PC-9 (cell line): Measurements from ENCODE around the gene SDCCAG8.

Source experiments
- EZH2 ChIP-seq: fragments of 200-600 bp; sonication (generic); IDR thresholded peaks from 2 replicates; pipeline ENCODE4 v1.8.0; 2017; ENCODE audit warnings: antibody characterized with exemption, low read depth
- TF ChIP-seq, protein P1 (sequence below): fragments of 200-600 bp; sonication (generic); conservative IDR thresholded peaks from 2 replicates; pipeline ENCODE4 v1.6.1; 2017; ENCODE audit warnings: mixed run types, antibody characterized with exemption, mild to moderate bottlenecking, moderate library complexity

GRCh38 chr1:243393096-243393495 is 137.3 kb downstream of the SDCCAG8 start:
- TF ChIP-seq, protein P1, sequence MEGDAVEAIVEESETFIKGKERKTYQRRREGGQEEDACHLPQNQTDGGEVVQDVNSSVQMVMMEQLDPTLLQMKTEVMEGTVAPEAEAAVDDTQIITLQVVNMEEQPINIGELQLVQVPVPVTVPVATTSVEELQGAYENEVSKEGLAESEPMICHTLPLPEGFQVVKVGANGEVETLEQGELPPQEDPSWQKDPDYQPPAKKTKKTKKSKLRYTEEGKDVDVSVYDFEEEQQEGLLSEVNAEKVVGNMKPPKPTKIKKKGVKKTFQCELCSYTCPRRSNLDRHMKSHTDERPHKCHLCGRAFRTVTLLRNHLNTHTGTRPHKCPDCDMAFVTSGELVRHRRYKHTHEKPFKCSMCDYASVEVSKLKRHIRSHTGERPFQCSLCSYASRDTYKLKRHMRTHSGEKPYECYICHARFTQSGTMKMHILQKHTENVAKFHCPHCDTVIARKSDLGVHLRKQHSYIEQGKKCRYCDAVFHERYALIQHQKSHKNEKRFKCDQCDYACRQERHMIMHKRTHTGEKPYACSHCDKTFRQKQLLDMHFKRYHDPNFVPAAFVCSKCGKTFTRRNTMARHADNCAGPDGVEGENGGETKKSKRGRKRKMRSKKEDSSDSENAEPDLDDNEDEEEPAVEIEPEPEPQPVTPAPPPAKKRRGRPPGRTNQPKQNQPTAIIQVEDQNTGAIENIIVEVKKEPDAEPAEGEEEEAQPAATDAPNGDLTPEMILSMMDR: no peak
- no peak for TF ChIP-seq EZH2
